ENCODE results near the gene RRAGC.

Gene RRAGC

DNA sequence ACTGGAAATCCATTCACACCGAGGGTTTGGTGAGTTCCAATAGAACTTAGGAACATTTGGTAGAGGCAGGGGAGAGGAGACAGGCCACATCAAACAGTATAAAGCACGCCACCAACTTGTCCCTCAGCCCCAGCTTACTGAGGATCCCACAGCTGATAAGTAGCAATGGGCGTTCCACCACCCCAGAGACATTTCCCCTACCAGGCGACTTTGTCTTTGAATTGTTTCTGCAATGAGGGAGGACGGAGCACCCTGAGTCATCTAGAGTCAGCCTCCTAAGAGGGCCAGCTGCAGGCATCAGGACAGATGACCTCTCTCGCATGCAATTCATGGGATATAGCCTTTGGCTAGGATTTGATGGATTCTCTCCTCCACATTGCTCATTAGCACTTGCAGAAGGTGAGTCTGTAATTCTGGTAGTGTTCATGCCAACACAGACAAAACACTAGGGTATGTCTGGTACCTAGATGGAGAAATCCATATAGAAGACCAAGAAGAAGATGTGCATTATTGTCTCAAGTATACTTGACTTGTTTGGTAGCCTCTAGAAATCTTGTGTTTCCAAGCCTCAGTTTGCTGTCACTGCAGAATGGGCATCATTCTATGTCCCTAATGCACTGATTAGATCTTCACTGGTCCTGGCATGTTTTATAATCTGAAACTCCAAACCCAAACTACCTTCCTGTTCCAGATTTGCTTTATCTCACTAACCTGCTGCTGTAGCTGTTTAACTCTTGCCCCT is 69.0 kb downstream of the RRAGC start:
- DNase-seq (ENCODE audit: low read depth): no peak
- H3K4me3 ChIP-seq (ENCODE audit: low read depth, low read length): no peak overlapping the region

DNA sequence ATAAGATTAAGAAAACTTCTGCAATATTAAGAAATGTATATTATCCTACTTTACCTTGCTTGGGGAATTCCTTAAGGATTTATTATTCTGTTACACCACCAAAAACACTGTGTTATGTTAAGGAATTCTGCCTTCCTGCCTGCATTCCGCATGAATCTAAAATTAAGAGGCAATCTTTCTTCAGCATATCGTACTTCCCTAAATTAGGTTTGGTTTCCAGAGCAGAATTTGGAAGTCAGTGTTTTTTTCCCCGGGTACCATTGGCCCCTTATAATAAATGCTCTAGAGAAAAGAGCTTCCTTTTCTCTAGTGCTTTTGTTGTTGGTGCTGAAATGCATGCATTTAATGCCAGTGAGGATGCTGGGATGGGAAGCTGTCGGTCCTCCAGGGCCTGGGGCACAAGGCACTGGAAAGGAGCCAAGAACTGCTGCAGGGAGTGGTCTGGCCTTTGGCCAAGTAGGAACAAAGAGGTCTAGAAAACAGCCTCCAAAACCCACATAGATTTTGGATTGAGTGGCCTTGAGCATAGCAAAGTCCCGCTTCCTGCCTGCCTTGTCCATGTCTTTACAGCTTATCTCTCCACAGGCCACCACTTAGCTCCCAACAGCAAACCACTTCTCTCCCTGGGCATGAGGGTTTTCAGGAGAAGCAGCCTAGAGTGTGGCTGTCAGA is 69.9 kb downstream of the RRAGC start:
- no peak overlapping the region for H3K4me3 ChIP-seq (ENCODE audit: low read depth, low read length)
- no peak for DNase-seq (ENCODE audit: low read depth)

DNA sequence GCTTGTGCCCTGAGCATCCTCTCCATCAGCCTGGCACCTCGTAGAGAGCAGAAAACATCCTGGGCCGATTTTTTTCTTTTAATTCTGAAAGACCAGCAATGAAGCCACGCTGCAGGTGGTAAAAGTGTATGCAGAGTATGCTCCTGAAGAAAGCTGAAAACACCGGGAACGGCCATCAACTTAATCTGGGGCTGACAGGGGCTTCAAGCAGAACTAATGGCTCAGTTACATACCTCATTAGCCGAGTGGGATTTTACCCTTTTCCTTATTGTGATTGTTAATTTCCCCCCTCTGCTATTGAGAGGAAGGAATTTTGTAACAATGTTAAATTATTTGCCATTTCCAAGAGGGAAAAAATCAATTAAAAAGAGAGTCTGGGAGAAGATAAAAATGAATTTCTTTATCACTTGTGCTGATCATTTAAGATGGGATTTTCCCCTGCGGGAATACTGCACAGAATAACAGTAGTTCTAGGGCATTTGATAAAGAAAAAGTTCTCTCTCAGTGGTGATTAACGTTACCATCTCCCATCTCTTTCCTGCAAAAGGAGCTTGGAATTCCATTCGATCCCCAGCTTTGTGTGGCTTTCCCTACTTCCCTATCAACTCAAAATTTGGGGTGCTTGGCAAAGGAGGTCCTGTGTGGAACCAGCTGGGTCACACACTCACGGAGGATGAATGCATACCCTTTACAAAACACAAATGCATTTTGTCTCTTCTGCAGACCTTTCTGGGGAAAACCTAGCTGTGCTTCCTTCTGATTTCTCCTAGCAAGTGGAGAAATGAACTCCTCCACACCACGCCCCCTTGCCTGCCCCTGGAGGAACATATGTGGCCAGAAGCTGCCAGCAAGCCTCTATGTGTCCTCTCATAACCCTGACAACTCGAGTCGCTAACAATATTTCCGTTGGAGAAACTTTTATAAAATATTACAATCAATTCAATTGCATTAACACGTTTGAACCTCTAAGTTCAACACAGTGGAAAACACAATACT is 70.9 kb downstream of the RRAGC start:
- DNase-seq (ENCODE audit: low read depth): no peak

More for the DNA sequence above, 70.9 kb downstream of the RRAGC start:
- no peak overlapping the region for H3K4me3 ChIP-seq (ENCODE audit: low read depth, low read length)

All from skeletal muscle cell (primary cell).